ENCODE measurements around the gene DTNA.

GRCh38 chr18:34795070-34795732, 85.1 kb downstream of the DTNA start:
- no peak for TF ChIP-seq POLR2A (IDR thresholded peaks at IDR 0.05; ENCODE audit: control extremely low read depth in 1 of 2, low read depth in 2 of 2, low read length in 2 of 2)
- TF ChIP-seq NRF1 (IDR thresholded peaks at IDR 0.05; ENCODE audit: low read depth, low read length): no peak
- TF ChIP-seq CTCF (IDR thresholded peaks at IDR 0.05; ENCODE audit: control extremely low read depth in 1 of 3, insufficient read depth in 1 of 3, low read depth in 1 of 3, low read length in 3 of 3): no peak
- no peak for TF ChIP-seq MAFK (IDR thresholded peaks at IDR 0.05; ENCODE audit: low read depth, low read length)
- no peak for TF ChIP-seq POLR2AphosphoS5 (IDR thresholded peaks at IDR 0.05; ENCODE audit: low read depth, low read length)
- TF ChIP-seq EP300 (IDR thresholded peaks at IDR 0.05; ENCODE audit: borderline replicate concordance in 1 of 2, low read depth in 2 of 2, low read length in 2 of 2): no peak
- TF ChIP-seq ATF3 (IDR thresholded peaks at IDR 0.05; ENCODE audit: insufficient read depth, low read depth, low read length): no peak
- no peak for TF ChIP-seq TCF12 (IDR thresholded peaks at IDR 0.05; ENCODE audit: low read depth, low read length)
- no peak for TF ChIP-seq CHD1 (IDR thresholded peaks at IDR 0.05; ENCODE audit: low read depth, low read length)
- TF ChIP-seq RBBP5 (IDR thresholded peaks at IDR 0.05; ENCODE audit: borderline replicate concordance, low read depth, low read length): no peak
- no peak for TF ChIP-seq TEAD4 (IDR thresholded peaks at IDR 0.05; ENCODE audit: low read depth, low read length)
- no peak for TF ChIP-seq KDM1A (IDR thresholded peaks at IDR 0.05; ENCODE audit: borderline replicate concordance, low read length)
